Measurements from ENCODE around the gene RCAN2.

Gene RCAN2

GRCh38 chr6:46306431-46306830 lies 184.8 kb downstream of the RCAN2 start:
- in situ Hi-C loops (cut with MboI; ENCODE audit: low sequenced_read_pairs) = no loop called here
- Histone ChIP-seq H3K36me3 (replicated peaks) (no peaks in the 10 kb centered on the region), H3K4me1 (no peaks in the 10 kb centered on the region), H3K27me3 (ENCODE audit: low read depth) (no peaks in the 10 kb centered on the region), H3K9me3 (no peaks in the 10 kb centered on the region), H3K4me3 (no peak overlapping the region)
- DNase-seq (ENCODE audit: low spot score in 2 of 2) = no peak

- Histone ChIP-seq H3K9me3 (no peaks in the 10 kb centered on the region), H3K4me3 (no peak overlapping the region), H3K27me3 (ENCODE audit: low read depth) (no peaks in the 10 kb centered on the region), H3K4me1 (no peaks in the 10 kb centered on the region), H3K36me3 (replicated peaks) (no peaks in the 10 kb centered on the region)
- in situ Hi-C loops (cut with MboI; ENCODE audit: low sequenced_read_pairs) = no loop called here
- no peak for DNase-seq (ENCODE audit: low spot score in 2 of 2)
Measured at GRCh38 chr6:46305833-46306232, 185.4 kb downstream of the RCAN2 start.

GRCh38 chr6:46305236-46305635 lies 186.0 kb downstream of the RCAN2 start:
- H3K4me1 ChIP-seq = no peaks in the 10 kb centered on the region
- no peaks in the 10 kb centered on the region for H3K36me3 ChIP-seq (replicated peaks)
- no peak for DNase-seq (ENCODE audit: low spot score in 2 of 2)
- H3K4me3 ChIP-seq = no peak overlapping the region
- H3K27me3 ChIP-seq (ENCODE audit: low read depth) = no peaks in the 10 kb centered on the region
- in situ Hi-C loops (cut with MboI; ENCODE audit: low sequenced_read_pairs) = no loop called here
- no peaks in the 10 kb centered on the region for H3K9me3 ChIP-seq

- no peaks in the 10 kb centered on the region for H3K27me3 ChIP-seq (ENCODE audit: low read depth)
- in situ Hi-C loops (cut with MboI; ENCODE audit: low sequenced_read_pairs) = no loop called here
- H3K36me3 ChIP-seq (replicated peaks) = no peaks in the 10 kb centered on the region
- no peaks in the 10 kb centered on the region for H3K9me3 ChIP-seq
- H3K4me3 ChIP-seq = no peak overlapping the region
- no peak for DNase-seq (ENCODE audit: low spot score in 2 of 2)
- no peaks in the 10 kb centered on the region for H3K4me1 ChIP-seq
Measured at GRCh38 chr6:46302816-46303215, 188.4 kb downstream of the RCAN2 start.

- H3K27me3 ChIP-seq (ENCODE audit: low read depth) = no peaks in the 10 kb centered on the region
- no peaks in the 10 kb centered on the region for H3K4me1 ChIP-seq
- no peak for DNase-seq (ENCODE audit: low spot score in 2 of 2)
- H3K36me3 ChIP-seq (replicated peaks) = no peaks in the 10 kb centered on the region
- H3K9me3 ChIP-seq = no peaks in the 10 kb centered on the region
- in situ Hi-C loops (cut with MboI; ENCODE audit: low sequenced_read_pairs) = no loop called here
- H3K4me3 ChIP-seq = no peak overlapping the region
Measured at GRCh38 chr6:46302176-46302575, 189.1 kb downstream of the RCAN2 start.

- DNase-seq (ENCODE audit: low spot score in 2 of 2) = no peak
- Histone ChIP-seq H3K9me3 (no peaks in the 10 kb centered on the region), H3K36me3 (replicated peaks) (no peaks in the 10 kb centered on the region), H3K4me1 (no peaks in the 10 kb centered on the region), H3K27me3 (ENCODE audit: low read depth) (no peaks in the 10 kb centered on the region), H3K4me3 (no peak overlapping the region)
- in situ Hi-C loops (cut with MboI; ENCODE audit: low sequenced_read_pairs) = no loop called here
Measured at GRCh38 chr6:46299253-46299652, 192.0 kb downstream of the RCAN2 start.

- H3K27me3 ChIP-seq (ENCODE audit: low read depth) = no peaks in the 10 kb centered on the region
- H3K4me3 ChIP-seq = no peak overlapping the region
- DNase-seq (ENCODE audit: low spot score in 2 of 2) = no peak
- no peaks in the 10 kb centered on the region for H3K9me3 ChIP-seq
- in situ Hi-C loops (cut with MboI; ENCODE audit: low sequenced_read_pairs) = no loop called here
- no peaks in the 10 kb centered on the region for H3K4me1 ChIP-seq
- no peaks in the 10 kb centered on the region for H3K36me3 ChIP-seq (replicated peaks)
Measured at GRCh38 chr6:46296586-46296985, 194.7 kb downstream of the RCAN2 start.

- Histone ChIP-seq H3K36me3 (replicated peaks) (no peaks in the 10 kb centered on the region), H3K27me3 (ENCODE audit: low read depth) (no peaks in the 10 kb centered on the region), H3K4me3 (no peak overlapping the region), H3K4me1 (no peaks in the 10 kb centered on the region), H3K9me3 (no peaks in the 10 kb centered on the region)
- DNase-seq (ENCODE audit: low spot score in 2 of 2) = no peak
- in situ Hi-C loops (cut with MboI; ENCODE audit: low sequenced_read_pairs) = no loop called here
Measured at GRCh38 chr6:46293641-46294316, 197.5 kb downstream of the RCAN2 start.

GRCh38 chr6:46291880-46292279 lies 199.4 kb downstream of the RCAN2 start:
- DNase-seq (ENCODE audit: low spot score in 2 of 2) = no peak
- Histone ChIP-seq H3K4me1 (no peaks in the 10 kb centered on the region), H3K4me3 (no peak overlapping the region), H3K36me3 (replicated peaks) (no peaks in the 10 kb centered on the region), H3K9me3 (no peaks in the 10 kb centered on the region), H3K27me3 (ENCODE audit: low read depth) (no peaks in the 10 kb centered on the region)
- in situ Hi-C loops (cut with MboI; ENCODE audit: low sequenced_read_pairs) = no loop called here

GRCh38 chr6:46291275-46291633 lies 200.0 kb downstream of the RCAN2 start:
- Histone ChIP-seq H3K9me3 (no peaks in the 10 kb centered on the region), H3K36me3 (replicated peaks) (no peaks in the 10 kb centered on the region), H3K27me3 (ENCODE audit: low read depth) (no peaks in the 10 kb centered on the region), H3K4me3 (no peak overlapping the region), H3K4me1 (no peaks in the 10 kb centered on the region)
- in situ Hi-C loops (cut with MboI; ENCODE audit: low sequenced_read_pairs) = no loop called here
- DNase-seq (ENCODE audit: low spot score in 2 of 2) = no peak

GRCh38 chr6:46290421-46291274 lies 200.6 kb downstream of the RCAN2 start:
- H3K4me3 ChIP-seq = no peak overlapping the region
- no peak for DNase-seq (ENCODE audit: low spot score in 2 of 2)

GRCh38 chr6:46289898-46290297 lies 201.4 kb downstream of the RCAN2 start:
- no peaks in the 10 kb centered on the region for H3K36me3 ChIP-seq (replicated peaks)

More at GRCh38 chr6:46290421-46291274, 200.6 kb downstream of the RCAN2 start:
- H3K27me3 ChIP-seq (ENCODE audit: low read depth) = no peaks in the 10 kb centered on the region
- H3K4me1 ChIP-seq = no peaks in the 10 kb centered on the region
- H3K9me3 ChIP-seq = no peaks in the 10 kb centered on the region
- in situ Hi-C loops (cut with MboI; ENCODE audit: low sequenced_read_pairs) = no loop called here
- H3K36me3 ChIP-seq (replicated peaks) = no peaks in the 10 kb centered on the region

GRCh38 chr6:46288835-46289234 lies 202.4 kb downstream of the RCAN2 start:
- Histone ChIP-seq H3K36me3 (replicated peaks) (no peaks in the 10 kb centered on the region), H3K4me3 (no peak overlapping the region), H3K9me3 (no peaks in the 10 kb centered on the region), H3K4me1 (no peaks in the 10 kb centered on the region), H3K27me3 (ENCODE audit: low read depth) (no peaks in the 10 kb centered on the region)
- no peak for DNase-seq (ENCODE audit: low spot score in 2 of 2)
- in situ Hi-C loops (cut with MboI; ENCODE audit: low sequenced_read_pairs) = no loop called here

More at GRCh38 chr6:46289898-46290297, 201.4 kb downstream of the RCAN2 start:
- Histone ChIP-seq H3K4me3 (no peak overlapping the region), H3K4me1 (no peaks in the 10 kb centered on the region), H3K9me3 (no peaks in the 10 kb centered on the region), H3K27me3 (ENCODE audit: low read depth) (no peaks in the 10 kb centered on the region)
- in situ Hi-C loops (cut with MboI; ENCODE audit: low sequenced_read_pairs) = no loop called here
- DNase-seq (ENCODE audit: low spot score in 2 of 2) = no peak

- no peaks in the 10 kb centered on the region for H3K36me3 ChIP-seq (replicated peaks)
- H3K27me3 ChIP-seq (ENCODE audit: low read depth) = no peaks in the 10 kb centered on the region
- H3K9me3 ChIP-seq = no peaks in the 10 kb centered on the region
- in situ Hi-C loops (cut with MboI; ENCODE audit: low sequenced_read_pairs) = no loop called here
- no peak overlapping the region for H3K4me3 ChIP-seq
- H3K4me1 ChIP-seq = no peaks in the 10 kb centered on the region
- no peak for DNase-seq (ENCODE audit: low spot score in 2 of 2)
Measured at GRCh38 chr6:46287681-46288080, 203.6 kb downstream of the RCAN2 start.
